DMS53 treated with DMSO at 0.1 percent for 48 hours (cell line): Measurements from ENCODE around the gene SLC25A23.
"Not testable (repeated sequence)": the region's sequence is repeated elsewhere in the genome, so short reads cannot be mapped to it uniquely, and the experiment has no call there.

Experiments used
- DNase-seq: peaks from one replicate; lab custom pipeline; 2025; ENCODE audit not compliant: unreplicated experiment; lab: John Stamatoyannopoulos, UW

Gene SLC25A23

DNA sequence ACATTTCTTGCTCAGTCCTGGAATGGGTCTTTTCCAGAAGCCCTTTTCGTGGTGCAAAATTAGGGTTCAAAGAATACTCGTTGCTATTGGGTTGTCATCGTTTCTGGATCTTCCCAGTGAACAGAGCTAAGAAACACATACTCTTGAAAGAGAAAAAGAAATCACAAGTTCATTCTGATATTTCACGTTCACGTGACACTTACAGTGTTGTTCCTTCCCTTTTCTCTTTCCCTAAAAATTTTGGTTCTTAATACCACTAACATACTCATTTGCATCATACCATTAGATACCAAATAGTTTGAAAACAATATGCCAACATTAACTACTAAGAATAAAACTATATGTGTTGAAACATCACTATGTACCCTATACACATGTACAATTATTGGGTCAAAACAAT is 53.2 kb downstream of the SLC25A23 start:
- no peak for DNase-seq

DNA sequence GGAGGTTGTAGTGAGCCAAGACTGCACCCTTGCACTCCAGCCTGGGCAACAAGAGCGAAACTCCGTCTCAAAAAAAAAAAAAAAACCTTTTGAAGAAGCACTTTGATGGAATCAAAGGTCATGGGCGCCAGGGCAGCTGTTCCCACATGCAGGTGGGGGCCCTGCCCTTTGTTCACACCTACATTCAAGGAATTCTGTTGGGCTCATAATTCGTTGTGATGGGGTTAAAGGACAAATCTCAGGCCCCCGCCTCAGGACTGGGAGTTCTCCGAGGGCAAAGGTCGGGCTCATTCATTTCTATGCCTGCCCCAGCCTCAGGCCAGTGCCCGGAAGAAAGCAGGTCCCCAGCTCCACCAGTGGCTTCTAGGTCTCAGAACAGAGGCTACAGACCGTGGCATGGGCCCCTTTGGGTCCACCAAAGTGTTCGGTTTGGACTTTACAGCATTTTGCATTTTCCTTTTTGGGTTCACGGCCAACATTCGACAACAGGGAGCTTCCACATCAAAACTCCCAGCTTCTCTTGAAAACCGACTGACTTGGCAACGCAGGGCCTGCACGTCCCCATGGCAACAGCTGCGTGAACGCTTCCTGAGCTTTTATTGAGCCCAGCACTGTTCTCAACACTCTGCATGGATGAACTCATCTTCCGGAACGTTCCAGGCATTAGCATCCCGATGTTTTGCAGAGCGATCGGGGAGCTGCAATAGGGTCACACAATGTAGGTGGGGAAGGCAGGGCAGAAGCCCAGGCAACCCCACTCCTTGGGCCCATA is 56.6 kb downstream of the SLC25A23 start:
- no peak for DNase-seq

DNA sequence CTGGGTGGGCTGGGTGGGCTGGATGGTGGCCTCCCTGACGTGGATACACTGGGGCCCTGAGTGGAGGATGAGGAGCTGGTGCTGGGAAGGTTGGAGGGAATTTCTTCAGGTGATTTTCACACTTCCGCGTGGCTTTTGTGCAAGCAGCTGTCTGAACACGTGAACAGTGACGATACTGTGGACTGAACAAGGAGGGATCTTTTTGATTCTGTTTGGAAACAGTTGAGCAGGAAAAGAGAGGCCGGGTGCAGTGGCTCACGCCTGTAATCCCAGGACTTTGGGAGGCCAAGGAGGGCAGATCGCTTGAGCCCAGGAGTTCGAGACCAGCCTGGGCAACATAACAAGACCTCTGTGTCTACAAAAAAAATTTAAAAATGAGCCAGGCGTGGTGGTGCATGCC is 57.5 kb downstream of the SLC25A23 start:
- no peak for DNase-seq

DNA sequence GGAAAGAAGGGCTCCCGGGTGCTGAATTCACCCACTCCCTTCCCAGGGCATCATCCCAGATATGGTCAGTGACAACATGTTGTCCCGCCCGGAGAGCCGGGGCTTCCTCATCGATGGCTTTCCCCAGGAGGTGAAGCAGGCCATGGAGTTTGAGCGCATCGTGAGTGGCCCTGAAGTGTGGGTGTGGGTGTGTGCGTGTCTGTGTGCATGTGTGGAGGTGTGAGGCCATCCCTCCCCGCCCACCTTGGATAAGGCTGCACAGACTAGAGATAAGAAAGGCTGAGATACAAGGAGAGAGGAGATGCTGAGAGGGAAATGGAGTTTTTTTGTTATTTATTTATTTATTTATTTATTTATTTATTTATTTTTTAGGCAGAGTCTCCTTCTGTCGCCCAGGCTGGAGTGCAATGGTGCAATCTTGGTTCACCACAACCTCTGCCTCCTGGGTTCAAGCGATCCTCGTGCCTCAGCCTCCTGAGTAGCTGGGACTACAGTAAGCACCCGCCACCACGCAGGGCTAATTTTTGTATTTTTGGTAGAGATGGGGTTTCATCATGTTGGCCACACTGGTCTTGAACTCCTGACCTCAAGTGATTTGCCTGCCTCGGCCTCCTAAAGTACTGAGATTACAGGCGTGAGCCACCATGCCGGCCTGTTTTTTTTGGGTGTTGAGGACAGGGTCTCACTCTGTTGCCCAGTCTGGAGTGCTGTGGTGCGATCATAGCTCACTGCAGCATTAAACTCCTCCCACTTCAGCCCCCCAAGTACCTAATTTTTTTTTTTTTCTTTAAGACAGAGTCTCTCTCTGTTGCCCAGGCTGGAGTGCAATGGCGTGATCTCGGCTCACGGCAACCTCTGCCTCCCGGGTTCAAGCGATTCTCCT is 59.3 kb downstream of the SLC25A23 start:
- not testable (repeated sequence) for DNase-seq

DNA sequence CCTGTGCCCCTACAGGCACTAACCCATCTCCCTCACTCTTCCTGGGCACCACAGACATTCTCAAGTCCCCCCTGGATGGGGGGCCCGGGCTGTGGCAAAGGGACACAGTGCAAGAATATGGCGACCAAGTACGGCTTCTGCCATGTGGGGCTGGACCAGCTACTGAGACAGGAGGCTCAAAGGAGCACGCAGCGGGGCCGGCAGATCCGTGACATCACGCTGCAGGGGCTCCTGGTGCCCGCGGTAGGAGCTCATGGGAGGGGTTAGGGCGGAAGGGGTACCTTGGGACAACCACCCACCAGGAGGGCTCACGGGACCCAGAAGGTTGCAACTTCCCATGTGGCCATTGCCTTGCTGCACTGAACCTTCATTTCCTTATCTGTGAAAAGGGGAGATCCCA is 63.3 kb downstream of the SLC25A23 start:
- no peak for DNase-seq

DNA sequence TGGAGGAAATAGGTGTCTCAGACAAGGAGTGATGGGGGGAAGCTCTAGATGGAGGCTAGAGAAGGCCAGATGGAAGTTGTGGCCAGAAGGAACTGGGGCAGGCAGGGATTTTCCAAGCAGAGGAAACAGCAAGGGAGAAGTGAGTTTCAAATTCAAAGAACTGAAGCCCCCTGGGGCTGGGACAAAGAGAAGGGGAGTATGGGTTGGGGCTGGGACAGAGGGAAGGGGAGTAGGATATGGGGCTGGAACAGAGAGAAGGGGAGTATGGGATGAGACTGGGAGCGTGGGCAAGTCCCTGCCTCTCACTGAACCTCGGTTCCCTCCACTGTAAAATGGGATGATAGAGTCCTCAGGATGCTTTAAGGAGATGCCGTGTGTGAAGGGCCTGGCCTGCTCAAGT is 64.8 kb downstream of the SLC25A23 start:
- no peak for DNase-seq

DNA sequence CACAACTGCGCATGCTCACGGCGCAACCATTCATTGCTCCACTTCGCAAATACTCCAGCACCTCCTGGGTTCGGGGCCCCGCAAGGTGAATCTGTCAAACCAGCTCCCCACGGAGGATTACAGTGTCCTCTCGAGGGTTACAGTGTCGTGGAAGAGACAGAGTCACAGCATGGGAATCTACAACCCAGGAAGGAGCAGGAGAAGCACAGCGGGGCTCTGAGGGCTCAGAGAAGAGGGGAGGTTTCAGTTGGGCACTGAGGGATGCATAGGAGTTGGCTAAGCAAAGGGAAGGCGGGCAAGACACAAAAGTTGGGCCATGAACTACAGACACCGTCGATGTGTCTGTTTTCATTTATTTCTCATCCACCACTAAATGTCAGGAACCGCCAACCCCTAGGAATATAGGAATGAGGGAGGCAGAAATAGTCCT is 65.6 kb downstream of the SLC25A23 start:
- DNase-seq: no peak

DNA sequence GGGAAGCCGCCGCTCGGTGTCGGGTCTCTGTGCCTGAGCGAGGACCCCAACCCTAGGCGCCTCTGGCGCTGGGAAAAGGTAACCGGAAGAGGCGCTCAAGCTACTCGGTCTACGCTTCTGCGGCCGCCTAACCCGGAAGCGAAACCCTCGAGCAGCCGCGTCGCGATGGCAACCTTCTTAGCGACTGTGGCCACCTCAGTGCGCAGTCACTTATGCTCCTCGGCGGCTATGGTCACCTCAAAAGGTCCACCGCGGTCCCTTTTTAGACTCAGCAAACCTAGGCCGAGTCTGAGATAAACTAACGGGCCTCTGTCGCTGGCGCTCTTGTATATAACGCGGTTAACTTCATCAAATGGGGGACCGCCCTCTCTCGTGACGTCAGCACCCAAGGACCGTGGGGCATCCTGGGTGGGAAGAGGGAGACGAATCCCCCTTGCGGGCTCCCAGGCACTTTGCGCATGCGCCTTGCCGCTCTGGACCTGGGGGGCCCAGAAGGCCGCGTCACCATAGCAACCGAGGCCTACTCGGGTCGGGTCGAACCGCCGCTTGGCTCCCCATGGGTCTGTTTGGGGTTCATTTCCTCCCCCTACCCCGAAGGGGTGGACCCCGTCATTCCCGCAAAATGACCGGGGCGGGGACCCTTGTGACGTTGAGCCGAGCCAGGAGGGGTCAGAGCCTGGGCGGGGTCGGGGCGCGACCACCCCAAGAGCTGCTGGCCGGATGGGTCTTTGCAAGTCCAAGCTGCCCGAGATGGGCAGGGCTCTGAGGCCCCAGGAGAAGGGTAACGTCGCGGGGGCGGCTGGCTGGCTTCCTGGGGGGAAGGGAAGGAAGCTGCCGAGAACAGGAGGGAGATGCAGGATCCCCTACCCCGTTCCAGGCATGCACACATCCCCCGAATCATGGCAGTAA is 66.3 kb downstream of the SLC25A23 start, which contains the start of gene GTF2F1:
Gene GTF2F1 (minus strand): TSS at position 91 of the 909 bp plus-strand sequence. CDS start 169 bp downstream, outside the sequence.
- peak; percentile 79 for DNase-seq

DNA sequence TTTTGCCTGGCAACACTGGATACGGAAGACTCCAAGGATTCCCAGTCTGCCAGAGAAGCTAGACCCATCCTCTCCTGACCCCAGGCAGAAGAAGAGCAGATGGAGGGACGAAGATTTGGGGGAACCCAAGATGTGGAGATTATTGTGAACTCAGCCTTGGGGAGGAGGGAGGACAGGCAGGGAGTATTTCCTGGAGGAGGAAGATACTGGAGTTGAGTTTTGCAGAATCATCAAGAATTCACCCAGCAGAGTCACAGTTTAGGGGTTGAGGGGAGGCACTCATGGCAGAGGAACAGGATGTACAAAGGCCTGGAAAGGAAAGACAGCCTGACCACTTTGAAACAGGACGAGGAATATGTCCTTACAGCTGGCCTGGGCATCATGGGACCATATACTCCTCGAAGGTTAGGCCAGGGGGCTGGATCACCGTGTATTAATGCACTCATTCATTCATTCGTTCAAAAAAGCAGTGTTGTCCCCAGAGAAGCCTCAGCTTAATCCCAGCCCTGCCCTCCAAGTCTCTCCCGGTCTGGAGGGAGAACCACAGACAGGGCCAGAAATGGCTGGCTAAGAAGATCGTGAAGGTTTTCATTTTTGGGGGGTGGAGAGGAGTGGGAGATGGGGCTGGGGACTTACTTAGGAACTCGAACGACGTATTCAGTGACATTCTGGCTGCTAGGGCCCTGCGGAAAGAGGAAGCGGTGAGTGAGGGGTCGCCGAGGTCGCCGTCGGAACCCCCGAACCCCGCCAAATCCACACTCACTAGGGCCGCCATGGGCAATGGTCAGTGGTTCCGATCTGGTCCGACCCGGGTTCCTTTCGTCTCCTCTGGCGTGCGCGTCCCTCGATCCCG is 67.1 kb downstream of the SLC25A23 start:
- no peak for DNase-seq
